ENCODE results near the gene RPS19.
A peak's percentile ranks its signal among the peaks of the same experiment; 100 is the strongest.

The RPS19 gene

GRCh38 chr19:41880329-41880708 is 20.3 kb downstream of the RPS19 start:
- no peak for DNase-seq

GRCh38 chr19:41882568-41883462 is 22.8 kb downstream of the RPS19 start, which contains the start of gene ARHGEF1:
Gene ARHGEF1 (plus strand): TSS chr19:41883184. CDS start chr19:41888083, 4,899 bp downstream.
- DNase-seq = peak; percentile 10

- DNase-seq = no peak
These were observed 23.4 kb downstream of the RPS19 start for GRCh38 chr19:41883463-41883820.

GRCh38 chr19:41883821-41884733 is 24.0 kb downstream of the RPS19 start:
- DNase-seq = peak; percentile 96

DNA sequence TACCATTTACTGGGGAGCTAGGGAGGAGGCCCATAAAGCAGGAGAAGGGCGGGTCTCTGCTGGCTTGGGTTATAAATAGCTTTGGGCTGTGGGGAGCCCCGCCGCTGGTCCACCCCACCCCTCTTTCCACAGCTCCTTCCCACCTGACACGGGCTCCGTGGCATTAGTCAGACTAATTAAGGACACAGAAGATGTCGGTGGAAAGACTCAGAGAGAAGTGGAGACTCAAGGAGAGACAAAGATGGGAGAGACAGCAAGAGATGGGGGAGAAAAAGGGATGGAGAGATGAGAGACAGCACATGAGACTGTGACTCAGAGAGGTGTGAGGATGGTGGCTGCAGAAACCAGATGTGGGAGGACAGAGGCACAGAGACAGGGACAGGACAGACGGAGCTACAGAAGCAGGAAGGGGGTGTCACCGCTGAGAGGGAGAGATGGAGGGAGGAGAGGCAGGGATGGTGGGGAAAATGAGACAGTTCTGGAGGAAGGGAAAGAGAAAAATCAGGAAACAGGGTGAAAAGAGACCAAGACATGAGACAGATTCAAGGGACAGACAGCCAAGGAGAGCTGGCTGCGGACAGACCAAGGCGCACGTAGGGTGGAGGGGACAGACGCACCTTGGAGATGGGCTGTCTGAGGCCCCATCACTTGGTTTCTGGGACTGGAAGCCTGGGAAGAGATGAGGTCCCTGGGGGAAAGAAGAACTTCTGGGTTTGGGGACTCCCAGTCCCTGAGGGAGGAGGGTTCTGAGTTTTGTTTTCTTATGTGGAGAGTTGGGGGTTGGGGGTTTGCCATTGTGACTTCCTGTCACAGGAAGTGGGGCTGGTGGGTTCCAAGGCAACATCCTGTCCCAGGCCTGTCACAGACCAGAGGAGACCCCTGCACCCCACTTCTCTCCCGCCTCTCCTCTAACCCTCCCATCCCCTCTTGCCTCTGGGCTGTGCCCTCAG is 27.0 kb downstream of the RPS19 start:
- DNase-seq = no peak

DNA sequence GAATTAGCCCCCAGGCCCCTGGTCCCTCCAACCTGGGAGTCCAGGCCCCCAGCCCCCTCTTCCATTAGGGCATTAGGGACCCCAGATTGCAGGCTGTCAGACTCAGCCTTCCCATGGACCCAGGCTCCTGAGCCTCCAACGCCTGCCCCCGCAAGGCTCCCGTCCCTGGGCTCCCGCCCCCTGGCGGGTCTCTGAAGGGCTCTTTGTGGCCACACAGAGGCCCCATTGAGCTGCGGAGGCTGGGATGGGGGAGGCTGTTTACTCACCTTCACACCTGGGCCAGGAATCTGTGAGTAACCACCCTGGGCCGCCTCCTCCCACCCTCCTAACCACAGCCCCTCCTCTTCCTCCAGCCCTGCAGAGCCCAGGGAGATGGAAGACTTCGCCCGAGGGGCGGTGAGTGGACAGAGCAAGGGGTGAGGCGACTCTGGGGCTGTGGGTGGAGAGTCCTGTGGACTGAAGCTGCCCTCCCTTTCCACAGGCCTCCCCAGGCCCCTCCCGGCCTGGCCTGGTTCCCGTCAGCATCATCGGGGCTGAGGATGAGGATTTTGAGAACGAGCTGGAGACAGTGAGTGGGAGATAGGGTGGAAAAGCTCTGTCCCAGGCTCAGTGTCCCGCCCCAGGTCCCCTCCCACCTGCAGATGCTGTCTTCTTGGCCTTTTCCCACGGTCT is 27.8 kb downstream of the RPS19 start:
- DNase-seq = no peak

- DNase-seq = no peak
These were observed 28.9 kb downstream of the RPS19 start for GRCh38 chr19:41888926-41889325.

GRCh38 chr19:41889896-41890295 is 29.8 kb downstream of the RPS19 start:
- DNase-seq = no peak

- DNase-seq = peak; percentile 32
These were observed 30.9 kb downstream of the RPS19 start for GRCh38 chr19:41890936-41891335.

- DNase-seq = no peak
These were observed 32.3 kb downstream of the RPS19 start for GRCh38 chr19:41892173-41892902.

DNA sequence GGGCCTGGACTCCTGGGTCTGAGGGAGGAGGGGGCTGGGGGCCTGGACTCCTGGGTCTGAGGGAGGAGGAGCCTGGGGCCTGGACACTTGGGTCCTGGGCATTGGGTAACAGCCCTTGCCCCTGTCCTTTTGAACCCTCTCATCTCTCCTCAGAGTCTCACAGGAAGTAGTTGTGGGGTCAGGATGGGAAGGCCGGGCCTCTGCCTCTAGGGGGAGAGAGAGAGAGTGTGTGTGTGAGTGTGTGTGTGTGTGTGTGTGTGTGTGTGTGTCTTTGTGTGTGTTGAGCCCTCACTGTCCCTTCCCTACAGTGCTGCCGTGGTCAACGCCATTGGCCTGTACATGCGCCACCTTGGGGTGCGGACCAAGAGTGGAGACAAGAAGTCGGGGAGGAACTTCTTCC is 33.8 kb downstream of the RPS19 start:
- no peak for DNase-seq

- DNase-seq = no peak
These were observed 34.3 kb downstream of the RPS19 start for GRCh38 chr19:41894350-41894749.

DNA sequence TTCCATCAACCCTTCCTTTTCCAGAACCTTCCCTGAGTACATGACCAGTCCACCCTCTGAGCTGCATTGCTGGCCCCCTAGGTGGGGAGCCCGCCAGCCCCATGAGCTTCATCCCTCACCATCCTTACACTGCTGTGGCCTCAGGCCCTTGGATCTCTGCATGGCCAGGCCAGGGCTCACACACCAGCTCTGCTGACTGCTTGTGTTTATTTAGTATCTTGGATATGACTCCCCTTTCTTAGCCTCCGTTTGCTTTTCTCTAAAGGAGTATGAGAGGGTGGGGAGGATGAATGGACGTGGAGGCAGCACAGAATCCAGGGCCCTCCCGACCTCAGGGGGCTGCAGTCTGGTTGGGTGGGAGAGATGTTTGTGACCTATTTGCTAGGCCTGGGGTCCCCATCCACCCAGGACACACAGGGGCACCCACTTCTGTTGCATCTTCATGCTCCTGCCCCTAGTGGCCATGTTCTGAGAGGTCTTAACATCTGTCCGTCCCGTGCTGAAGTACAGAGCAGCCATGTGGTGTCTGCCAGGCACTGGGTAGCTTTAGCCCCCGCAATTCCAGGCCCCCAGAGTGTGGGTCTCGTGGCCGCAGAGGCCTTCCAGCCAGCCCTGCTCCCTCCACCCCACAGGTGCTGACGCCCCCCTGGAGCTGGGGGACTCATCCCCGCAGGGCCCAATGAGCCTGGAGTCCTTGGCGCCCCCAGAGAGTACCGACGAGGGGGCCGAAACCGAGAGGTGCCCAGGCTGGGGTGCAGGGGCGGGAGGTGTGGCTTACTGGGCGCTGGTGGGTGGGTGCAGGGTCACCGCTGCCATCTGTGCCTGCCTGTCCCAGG is 35.9 kb downstream of the RPS19 start:
- DNase-seq = peak; percentile 19

GRCh38 chr19:41896581-41896942 is 36.5 kb downstream of the RPS19 start:
- DNase-seq = no peak

DNA sequence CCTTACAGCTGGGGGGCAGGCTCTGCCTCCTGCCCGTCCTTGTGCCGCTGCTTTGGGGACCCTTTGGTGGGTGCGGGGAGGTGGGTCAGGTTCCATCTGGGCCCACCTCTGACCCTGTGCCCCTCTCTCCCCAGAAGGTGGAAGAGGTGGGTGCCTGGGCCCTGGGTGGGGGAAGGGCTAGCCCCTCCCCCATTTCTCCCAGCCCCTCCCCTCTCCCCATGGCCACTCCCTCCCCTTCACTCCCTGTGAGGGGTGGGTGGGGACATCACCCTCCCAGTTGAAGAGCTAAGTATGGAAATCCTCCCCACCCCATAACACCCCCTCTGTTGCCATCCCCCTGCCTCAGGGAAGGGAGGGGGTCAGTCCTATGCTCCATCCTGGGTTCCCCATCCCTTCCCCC is 37.1 kb downstream of the RPS19 start:
- DNase-seq = no peak

DNA sequence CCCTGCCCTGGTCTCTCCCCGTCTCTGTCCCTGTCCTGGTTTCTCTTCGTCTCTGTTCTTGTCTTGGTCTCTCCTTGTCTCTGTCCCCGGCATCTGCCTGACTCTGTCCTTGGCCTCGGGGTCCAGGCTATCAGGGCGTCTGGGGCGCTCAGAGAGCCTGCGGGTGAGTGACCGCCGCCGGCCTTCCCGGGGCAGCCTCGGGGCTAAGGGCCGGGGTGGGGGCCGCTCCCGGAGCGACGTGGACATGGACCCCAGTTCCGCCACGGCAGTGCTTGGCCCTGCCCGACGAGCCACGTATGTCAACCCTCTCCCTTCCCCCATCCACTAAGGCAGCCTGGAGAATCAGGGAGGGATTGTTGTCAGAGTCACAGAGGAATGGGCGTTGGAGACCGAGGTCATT is 37.8 kb downstream of the RPS19 start:
- DNase-seq = no peak

DNA sequence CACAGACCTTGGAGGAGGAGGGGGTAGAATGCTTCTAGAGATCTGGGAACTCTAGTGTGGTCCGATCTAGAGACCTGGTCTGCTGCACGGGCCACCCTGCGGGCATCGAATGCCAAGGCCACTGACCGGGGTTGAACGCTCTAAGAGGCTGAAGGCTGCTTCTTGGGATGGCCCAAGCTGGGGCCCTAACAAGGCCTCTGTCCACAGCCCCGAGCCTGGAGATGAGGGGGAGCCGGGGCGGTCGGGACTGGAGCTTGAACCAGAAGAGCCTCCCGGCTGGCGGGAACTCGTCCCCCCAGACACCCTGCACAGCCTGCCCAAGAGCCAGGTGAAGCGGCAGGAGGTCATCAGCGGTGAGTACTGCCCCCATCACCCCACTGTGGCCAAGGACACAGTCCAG is 38.2 kb downstream of the RPS19 start:
- no peak for DNase-seq

DNA sequence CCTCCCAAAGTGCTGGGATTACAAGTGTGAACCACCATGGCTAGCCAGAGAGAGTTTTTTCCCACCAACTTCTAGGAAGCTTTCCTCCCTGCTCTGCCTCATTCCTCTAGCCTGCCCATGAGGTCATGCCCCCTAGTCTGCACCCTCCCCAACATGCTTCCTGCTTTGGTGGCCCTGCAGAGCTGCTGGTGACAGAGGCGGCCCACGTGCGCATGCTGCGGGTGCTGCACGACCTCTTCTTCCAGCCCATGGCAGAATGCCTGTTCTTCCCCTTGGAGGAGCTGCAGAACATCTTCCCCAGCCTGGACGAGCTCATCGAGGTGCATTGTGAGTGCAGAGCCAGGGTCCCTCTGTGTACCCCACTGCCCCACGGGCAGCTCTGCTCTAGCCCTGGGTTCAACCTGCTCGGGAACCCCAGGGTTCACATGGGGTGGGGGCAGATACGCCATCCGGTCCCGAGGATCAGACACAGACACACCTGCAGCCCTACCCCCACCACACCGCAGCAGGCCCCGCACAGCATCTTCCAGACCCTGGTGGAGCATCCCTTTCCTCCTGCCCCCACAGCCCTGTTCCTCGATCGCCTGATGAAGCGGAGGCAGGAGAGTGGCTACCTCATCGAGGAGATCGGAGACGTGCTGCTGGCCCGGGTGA is 41.8 kb downstream of the RPS19 start:
- DNase-seq = no peak

GRCh38 chr19:41902594-41902993 is 42.5 kb downstream of the RPS19 start:
- no peak for DNase-seq

Data from NCI-H2171 treated with DMSO at 0.1 percent for 48 hours (cell line).